DND-41 (cell line): ENCODE measurements around the gene ATXN1.

Experiments used
- ATAC-seq: fragments of 200-7000 bp; cut with Tn5 transposase; 3 replicates; pipeline ENCODE4 v1.9.1; 2021; ENCODE audit warnings: low read depth; ENCODE audit not compliant: insufficient read depth
- DNase-seq: peaks from one replicate; pipeline ENCODE4 v3.0.0-alpha.2; 2020
- H2AFZ ChIP-seq: 2 replicates; pipeline ENCODE4 v1.6.0; 2012; ENCODE audit warnings: low read depth, low read length
- H3K27ac ChIP-seq: 2 replicates; pipeline ENCODE4 v1.5.1; 2012; ENCODE audit warnings: low read length, inconsistent platforms
- H3K27me3 ChIP-seq: fragments of 200-600 bp; sonication (generic); 2 replicates; pipeline ENCODE4 v1.6.0; 2012; ENCODE audit warnings: low read length, mild to moderate bottlenecking, inconsistent platforms; ENCODE audit not compliant: insufficient read depth, poor library complexity
- H3K36me3 ChIP-seq: 2 replicates; pipeline ENCODE4 v1.5.1; 2012; ENCODE audit warnings: low read length, inconsistent platforms; ENCODE audit not compliant: insufficient read depth
- H3K4me1 ChIP-seq: 2 replicates; pipeline ENCODE4 v1.5.1; 2012; ENCODE audit warnings: mild to moderate bottlenecking, low read length; ENCODE audit not compliant: insufficient read depth
- H3K4me2 ChIP-seq: 2 replicates; pipeline ENCODE4 v1.6.0; 2012; ENCODE audit warnings: mild to moderate bottlenecking, moderate library complexity, low read length, inconsistent platforms; ENCODE audit not compliant: insufficient read depth
- H3K4me3 ChIP-seq, 2 experiments: fragments of 200-600 bp in 1 of 2; shearing (Covaris generic) in 1 of 2; 2 replicates each; pipeline ENCODE4 v1.5.1; 2012 to 2016; ENCODE audit warnings: inconsistent platforms in 2 of 2, low read length in 2 of 2, mild to moderate bottlenecking in 2 of 2, low read depth in 1 of 2, moderate library complexity in 1 of 2
- H3K79me2 ChIP-seq: 2 replicates; pipeline ENCODE4 v1.6.0; 2012; ENCODE audit warnings: low read length, inconsistent platforms; ENCODE audit not compliant: insufficient read depth
- H3K9ac ChIP-seq: 2 replicates; pipeline ENCODE4 v1.6.0; 2012; ENCODE audit warnings: low read depth, mild to moderate bottlenecking, inconsistent platforms, low read length, moderate library complexity
- H3K9me3 ChIP-seq: 2 replicates; pipeline ENCODE4 v1.5.1; 2012; ENCODE audit warnings: low read length, moderate library complexity, mild to moderate bottlenecking, inconsistent platforms; ENCODE audit not compliant: insufficient read depth, severe bottlenecking
- H4K20me1 ChIP-seq: 2 replicates; pipeline ENCODE4 v1.6.0; 2012; ENCODE audit warnings: low read length; ENCODE audit not compliant: insufficient read depth
- EZH2 ChIP-seq: IDR thresholded peaks from 3 replicates; pipeline ENCODE4 v1.6.1; 2012; ENCODE audit warnings: borderline replicate concordance, low read depth, mild to moderate bottlenecking, moderate library complexity, low read length, inconsistent platforms; ENCODE audit not compliant: severe bottlenecking
- TF ChIP-seq, protein P1 (sequence below): IDR thresholded peaks from 2 replicates; pipeline ENCODE4 v1.5.1; 2012; ENCODE audit warnings: borderline replicate concordance, low read length, moderate library complexity, mild to moderate bottlenecking; ENCODE audit not compliant: poor library complexity, severe bottlenecking; ENCODE audit errors: extremely low read depth

Gene ATXN1

DNA sequence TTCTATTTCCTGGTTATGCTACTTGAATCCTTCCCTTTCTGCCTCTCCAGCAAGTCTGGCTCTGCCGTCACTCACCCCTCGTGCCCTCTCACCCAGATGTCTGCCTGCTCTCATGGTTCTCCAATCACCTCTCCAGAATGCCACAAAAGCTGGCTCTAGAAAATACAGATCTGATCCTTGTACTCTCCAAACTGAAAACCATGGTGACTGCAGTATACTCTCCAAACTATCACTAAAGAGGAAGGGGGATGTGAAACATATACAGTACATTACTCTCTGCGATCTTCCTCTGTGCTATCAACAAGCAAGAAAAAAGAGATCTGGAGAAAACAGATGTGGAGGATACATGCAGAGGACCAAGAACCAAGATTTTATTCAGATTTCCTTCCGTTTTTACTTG lies 91.1 kb downstream of the ATXN1 start:
- H3K9me3 ChIP-seq = no peaks in the 10 kb centered on the region
- no peak overlapping the region for H3K4me3 ChIP-seq
- no peak overlapping the region for H3K4me2 ChIP-seq
- H3K4me1 ChIP-seq = no peaks in the 10 kb centered on the region
- H3K9ac ChIP-seq = no peak overlapping the region
- no peak overlapping the region for H3K27ac ChIP-seq
- no peak for DNase-seq
- H3K36me3 ChIP-seq = no peaks in the 10 kb centered on the region
- H3K27me3 ChIP-seq = no peaks in the 10 kb centered on the region
- H3K79me2 ChIP-seq = no peaks in the 10 kb centered on the region
- ATAC-seq = no peak
- no peak overlapping the region for H2AFZ ChIP-seq
- no peaks in the 10 kb centered on the region for H4K20me1 ChIP-seq
- TF ChIP-seq EZH2 = no peak
- TF ChIP-seq, protein P1, sequence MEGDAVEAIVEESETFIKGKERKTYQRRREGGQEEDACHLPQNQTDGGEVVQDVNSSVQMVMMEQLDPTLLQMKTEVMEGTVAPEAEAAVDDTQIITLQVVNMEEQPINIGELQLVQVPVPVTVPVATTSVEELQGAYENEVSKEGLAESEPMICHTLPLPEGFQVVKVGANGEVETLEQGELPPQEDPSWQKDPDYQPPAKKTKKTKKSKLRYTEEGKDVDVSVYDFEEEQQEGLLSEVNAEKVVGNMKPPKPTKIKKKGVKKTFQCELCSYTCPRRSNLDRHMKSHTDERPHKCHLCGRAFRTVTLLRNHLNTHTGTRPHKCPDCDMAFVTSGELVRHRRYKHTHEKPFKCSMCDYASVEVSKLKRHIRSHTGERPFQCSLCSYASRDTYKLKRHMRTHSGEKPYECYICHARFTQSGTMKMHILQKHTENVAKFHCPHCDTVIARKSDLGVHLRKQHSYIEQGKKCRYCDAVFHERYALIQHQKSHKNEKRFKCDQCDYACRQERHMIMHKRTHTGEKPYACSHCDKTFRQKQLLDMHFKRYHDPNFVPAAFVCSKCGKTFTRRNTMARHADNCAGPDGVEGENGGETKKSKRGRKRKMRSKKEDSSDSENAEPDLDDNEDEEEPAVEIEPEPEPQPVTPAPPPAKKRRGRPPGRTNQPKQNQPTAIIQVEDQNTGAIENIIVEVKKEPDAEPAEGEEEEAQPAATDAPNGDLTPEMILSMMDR = no peak

DNA sequence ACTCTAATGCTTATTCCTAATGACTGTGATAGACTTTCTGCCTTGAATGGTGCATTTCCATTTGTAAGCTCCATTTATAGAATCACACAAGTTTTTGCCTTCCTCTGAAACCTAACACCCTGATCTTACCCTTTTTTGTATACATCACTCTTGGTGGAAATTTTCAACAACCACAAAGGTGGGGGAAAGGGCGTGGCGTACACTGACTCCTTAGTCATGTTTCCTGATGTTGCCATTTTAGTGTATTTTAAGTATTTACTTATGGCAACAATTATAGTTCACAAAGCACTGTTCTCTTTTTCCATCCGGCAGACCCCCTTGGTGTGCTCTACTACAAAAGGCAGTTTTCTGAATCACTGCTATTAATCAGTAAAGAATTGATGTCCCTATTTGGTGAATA lies 92.0 kb downstream of the ATXN1 start:
- Histone ChIP-seq H3K4me3 (no peak overlapping the region), H4K20me1 (no peaks in the 10 kb centered on the region), H3K9me3 (no peaks in the 10 kb centered on the region), H3K4me1 (no peaks in the 10 kb centered on the region), H3K4me2 (no peak overlapping the region), H3K9ac (no peak overlapping the region), H3K27ac (no peak overlapping the region), H3K79me2 (no peaks in the 10 kb centered on the region), H2AFZ (no peak overlapping the region), H3K36me3 (no peaks in the 10 kb centered on the region), H3K27me3 (no peaks in the 10 kb centered on the region)
- ATAC-seq (no peak), DNase-seq (no peak)
- TF ChIP-seq, protein P1 = no peak
- TF ChIP-seq EZH2 = no peak

DNA sequence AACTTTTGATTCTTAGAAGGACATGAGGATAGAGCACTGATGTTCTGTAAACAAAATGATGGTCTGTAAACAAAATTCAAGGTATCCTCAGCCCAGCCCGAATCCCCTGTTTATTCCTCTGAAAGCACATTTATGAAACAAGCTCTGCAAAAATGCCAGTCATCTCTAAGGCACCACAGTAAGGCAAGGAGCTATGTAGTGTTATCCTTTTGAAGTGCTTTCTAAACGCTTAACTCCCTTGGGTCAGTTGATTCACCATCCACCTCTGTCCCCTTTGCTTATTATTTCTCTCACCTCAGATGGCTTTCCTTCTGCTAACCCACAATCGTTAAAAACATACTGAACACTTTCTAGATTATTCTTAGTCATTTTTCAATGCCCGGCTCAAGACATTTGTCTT lies 93.8 kb downstream of the ATXN1 start:
- Histone ChIP-seq H2AFZ (no peak overlapping the region), H3K27me3 (no peaks in the 10 kb centered on the region), H3K4me2 (no peak overlapping the region), H3K4me3 (no peak overlapping the region), H3K9ac (no peak overlapping the region), H3K9me3 (no peaks in the 10 kb centered on the region), H3K36me3 (no peaks in the 10 kb centered on the region), H3K27ac (no peak overlapping the region), H3K4me1 (no peaks in the 10 kb centered on the region), H4K20me1 (no peaks in the 10 kb centered on the region), H3K79me2 (no peaks in the 10 kb centered on the region)
- no peak for DNase-seq
- no peak for TF ChIP-seq EZH2
- no peak for ATAC-seq

DNA sequence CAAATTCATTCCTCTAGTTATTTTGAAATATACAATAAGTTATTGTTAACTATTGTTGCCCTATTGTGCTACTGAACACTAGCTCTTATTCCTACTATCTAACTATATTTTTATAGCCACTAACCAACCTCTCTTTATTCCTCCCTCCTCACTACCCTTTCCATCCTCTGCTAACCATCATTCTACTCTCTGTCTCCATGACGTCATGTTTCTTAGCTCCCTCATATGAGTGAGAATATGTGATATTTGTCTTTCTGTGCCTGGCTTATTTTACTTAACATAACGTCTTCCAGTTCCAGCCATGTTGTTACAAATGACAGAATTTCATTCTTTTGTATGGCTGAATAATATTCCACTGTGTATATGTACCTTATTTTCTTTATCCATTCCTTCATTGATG lies 95.3 kb downstream of the ATXN1 start:
- H3K4me1 ChIP-seq = no peaks in the 10 kb centered on the region
- DNase-seq = no peak
- no peak overlapping the region for H3K4me3 ChIP-seq
- no peak overlapping the region for H3K4me2 ChIP-seq
- H3K36me3 ChIP-seq = no peaks in the 10 kb centered on the region
- ATAC-seq = no peak
- H4K20me1 ChIP-seq = no peaks in the 10 kb centered on the region
- no peaks in the 10 kb centered on the region for H3K79me2 ChIP-seq
- H3K27me3 ChIP-seq = no peaks in the 10 kb centered on the region
- no peak overlapping the region for H2AFZ ChIP-seq
- TF ChIP-seq, protein P1 = no peak
- no peak for TF ChIP-seq EZH2
- H3K27ac ChIP-seq = no peak overlapping the region
- no peak overlapping the region for H3K9ac ChIP-seq
- H3K9me3 ChIP-seq = peaks cover 6% of the 10 kb centered on the region
